Ishikawa (cell line): ENCODE results near the gene SLC25A47.

Experiments
- EP300 ChIP-seq: IDR thresholded peaks from 2 replicates; pipeline ENCODE4 v1.6.1; 2012; ENCODE audit warnings: borderline replicate concordance
- FOXM1 ChIP-seq: IDR thresholded peaks from 2 replicates; pipeline ENCODE4 v1.6.1; 2012; ENCODE audit warnings: low read depth, borderline replicate concordance
- RAD21 ChIP-seq: IDR thresholded peaks from 2 replicates; pipeline ENCODE4 v1.6.1; 2012; ENCODE audit warnings: low read depth
- TAF1 ChIP-seq: IDR thresholded peaks from 2 replicates; pipeline ENCODE4 v1.6.1; 2012; ENCODE audit warnings: low read depth, mild to moderate bottlenecking
- TCF12 ChIP-seq: IDR thresholded peaks from 2 replicates; pipeline ENCODE4 v1.6.1; 2012; ENCODE audit warnings: low read depth
- TF ChIP-seq, protein P1 (sequence below): IDR thresholded peaks from 2 replicates; pipeline ENCODE4 v1.6.1; 2012
- TF ChIP-seq, protein P2 (sequence below): IDR thresholded peaks from 2 replicates; pipeline ENCODE4 v1.6.1; 2012; ENCODE audit warnings: low read depth, mild to moderate bottlenecking

DNA sequence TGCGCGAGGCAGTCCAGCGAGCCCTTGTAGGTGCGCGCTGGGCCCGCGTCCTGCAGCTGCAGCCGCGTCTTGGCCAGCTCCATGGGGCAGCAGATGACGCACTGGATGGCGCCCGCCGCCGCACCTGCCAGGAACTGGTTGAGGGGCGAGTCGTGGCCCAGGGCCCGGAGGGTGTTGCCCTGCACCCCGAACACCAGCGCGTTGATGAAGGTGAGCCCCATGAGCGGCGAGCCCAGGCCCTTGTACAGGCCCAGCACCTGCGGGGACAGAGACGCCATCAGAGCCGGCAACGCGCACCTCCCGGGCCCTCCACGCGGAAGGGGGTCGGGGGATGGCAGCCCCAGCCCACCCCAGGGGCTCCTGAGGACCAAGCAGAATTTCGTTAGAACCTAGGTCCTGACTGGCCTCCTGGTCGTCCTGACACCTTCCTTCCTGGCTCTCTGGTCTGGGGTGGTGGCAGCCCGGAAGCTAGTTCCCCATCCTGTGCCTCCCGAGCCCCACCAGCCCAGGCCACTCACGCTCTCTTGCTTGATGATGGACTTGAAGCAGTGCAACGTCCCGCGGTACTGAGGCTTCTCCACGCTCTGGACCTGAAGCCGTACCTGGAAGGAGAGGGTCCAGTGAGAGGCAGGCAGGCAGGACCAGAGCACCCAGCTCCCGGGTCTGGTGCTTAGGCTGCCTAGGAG lies 30.2 kb upstream of the SLC25A47 start:
- TF ChIP-seq EP300 (no peak), RAD21 (no peak), FOXM1 (no peak), TAF1 (no peak), TCF12 (no peak)
- TF ChIP-seq, protein P1, sequence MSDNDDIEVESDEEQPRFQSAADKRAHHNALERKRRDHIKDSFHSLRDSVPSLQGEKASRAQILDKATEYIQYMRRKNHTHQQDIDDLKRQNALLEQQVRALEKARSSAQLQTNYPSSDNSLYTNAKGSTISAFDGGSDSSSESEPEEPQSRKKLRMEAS: no peak
- TF ChIP-seq, protein P2, sequence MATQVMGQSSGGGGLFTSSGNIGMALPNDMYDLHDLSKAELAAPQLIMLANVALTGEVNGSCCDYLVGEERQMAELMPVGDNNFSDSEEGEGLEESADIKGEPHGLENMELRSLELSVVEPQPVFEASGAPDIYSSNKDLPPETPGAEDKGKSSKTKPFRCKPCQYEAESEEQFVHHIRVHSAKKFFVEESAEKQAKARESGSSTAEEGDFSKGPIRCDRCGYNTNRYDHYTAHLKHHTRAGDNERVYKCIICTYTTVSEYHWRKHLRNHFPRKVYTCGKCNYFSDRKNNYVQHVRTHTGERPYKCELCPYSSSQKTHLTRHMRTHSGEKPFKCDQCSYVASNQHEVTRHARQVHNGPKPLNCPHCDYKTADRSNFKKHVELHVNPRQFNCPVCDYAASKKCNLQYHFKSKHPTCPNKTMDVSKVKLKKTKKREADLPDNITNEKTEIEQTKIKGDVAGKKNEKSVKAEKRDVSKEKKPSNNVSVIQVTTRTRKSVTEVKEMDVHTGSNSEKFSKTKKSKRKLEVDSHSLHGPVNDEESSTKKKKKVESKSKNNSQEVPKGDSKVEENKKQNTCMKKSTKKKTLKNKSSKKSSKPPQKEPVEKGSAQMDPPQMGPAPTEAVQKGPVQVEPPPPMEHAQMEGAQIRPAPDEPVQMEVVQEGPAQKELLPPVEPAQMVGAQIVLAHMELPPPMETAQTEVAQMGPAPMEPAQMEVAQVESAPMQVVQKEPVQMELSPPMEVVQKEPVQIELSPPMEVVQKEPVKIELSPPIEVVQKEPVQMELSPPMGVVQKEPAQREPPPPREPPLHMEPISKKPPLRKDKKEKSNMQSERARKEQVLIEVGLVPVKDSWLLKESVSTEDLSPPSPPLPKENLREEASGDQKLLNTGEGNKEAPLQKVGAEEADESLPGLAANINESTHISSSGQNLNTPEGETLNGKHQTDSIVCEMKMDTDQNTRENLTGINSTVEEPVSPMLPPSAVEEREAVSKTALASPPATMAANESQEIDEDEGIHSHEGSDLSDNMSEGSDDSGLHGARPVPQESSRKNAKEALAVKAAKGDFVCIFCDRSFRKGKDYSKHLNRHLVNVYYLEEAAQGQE: no peak
